Bronchial epithelial cell (primary cell): ENCODE data around the gene MRPS21. TPM values are rescaled to one million over a fixed set of nuclear protein-coding genes. Genes with fewer than 3 reads are reported as not detected.

ENCODE experiments used
- DNase-seq: peaks from one replicate; pipeline ENCODE4 v3.0.0-alpha.2; 2010; ENCODE audit warnings: low read depth
- FAIRE-seq: peaks from 2 replicates; lab custom pipeline; 2011; peaks lifted over from hg19 to GRCh38; lab: Jason Lieb, UNC
- H3K27me3 ChIP-seq: 2 replicates; pipeline ENCODE4 v1.5.1; 2011; ENCODE audit warnings: low read length; ENCODE audit not compliant: control insufficient read depth, insufficient read depth
- H3K36me3 ChIP-seq: 2 replicates; pipeline ENCODE4 v1.5.1; 2011; ENCODE audit warnings: low read length; ENCODE audit not compliant: control insufficient read depth, insufficient read depth
- H3K4me3 ChIP-seq: 2 replicates; pipeline ENCODE4 v1.5.1; 2011; ENCODE audit warnings: mild to moderate bottlenecking, low read depth, low read length, control low read depth
- CTCF ChIP-seq: IDR thresholded peaks from 2 replicates; pipeline ENCODE4 v1.5.1; 2011; ENCODE audit warnings: mild to moderate bottlenecking, moderate library complexity, low read length, control low read depth, inconsistent platforms; ENCODE audit not compliant: insufficient read depth, severe bottlenecking
- total RNA-seq: library from RNA; depleted of rRNA; stranded (reverse); fragments of >200 nt; gene quantifications from 2 replicates; pipeline ENCODE4 v1.2.1, GENCODE V29; 2014

Gene MRPS21
- total RNA-seq, 1 donor from 2014 or later: 49.5 TPM

- no peaks in the 10 kb centered on the region for H3K36me3 ChIP-seq
- no peak for FAIRE-seq
- DNase-seq: no peak
- no peak overlapping the region for H3K4me3 ChIP-seq
- H3K27me3 ChIP-seq: no peaks in the 10 kb centered on the region
- no peak for TF ChIP-seq CTCF
These were observed 20.4 kb upstream of the MRPS21 start for GRCh38 chr1:150273311-150273710.

DNA sequence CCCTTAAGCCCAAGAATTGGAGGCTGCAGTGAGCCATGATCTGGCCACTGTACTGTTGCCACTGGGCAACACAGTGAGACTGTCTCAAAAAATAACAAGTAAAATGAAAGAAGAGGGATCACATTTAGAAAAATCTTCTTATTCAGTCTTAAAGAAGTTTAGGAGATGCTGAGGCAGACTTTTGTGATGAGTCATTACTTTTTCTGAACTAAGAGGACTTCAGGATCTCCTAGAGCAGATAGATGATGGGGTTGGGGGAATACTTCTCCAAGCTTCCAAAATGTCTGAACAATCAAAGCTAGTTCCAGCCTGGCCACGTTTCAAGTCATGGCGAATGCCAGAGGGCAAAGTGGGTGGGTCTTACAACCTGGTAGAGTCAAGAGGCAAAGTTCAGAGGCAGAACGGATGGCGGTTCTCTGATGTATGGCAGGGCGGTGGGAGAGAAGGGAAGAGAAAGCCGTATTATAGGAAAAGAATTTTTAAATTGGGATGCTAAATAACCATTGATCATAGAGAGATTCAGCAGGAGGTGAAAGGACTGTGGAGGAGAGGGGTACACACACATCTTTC, 13.4 kb upstream of the MRPS21 start:
- DNase-seq: no peak
- no peak overlapping the region for H3K4me3 ChIP-seq
- H3K36me3 ChIP-seq: peaks cover 3% of the 10 kb centered on the region
- FAIRE-seq: no peak
- H3K27me3 ChIP-seq: no peaks in the 10 kb centered on the region
- no peak for TF ChIP-seq CTCF

GRCh38 chr1:150281221-150281757, 12.4 kb upstream of the MRPS21 start:
- H3K36me3 ChIP-seq: peaks cover 4% of the 10 kb centered on the region
- H3K27me3 ChIP-seq: no peaks in the 10 kb centered on the region
- peak; percentile 58 for DNase-seq
- TF ChIP-seq CTCF: peak; percentile 69
- FAIRE-seq: no peak
- peak overlapping the region; percentile 67 for H3K4me3 ChIP-seq

GRCh38 chr1:150281758-150282557, 11.7 kb upstream of the MRPS21 start, which contains the start of gene CIART:
Gene CIART, plus strand, starts transcription at chr1:150282554. Its CDS starts 714 bp downstream, at chr1:150283268.
- TF ChIP-seq CTCF: no peak
- peak; percentile 90 for FAIRE-seq
- H3K27me3 ChIP-seq: no peaks in the 10 kb centered on the region

GRCh38 chr1:150282558-150282958, 11.1 kb upstream of the MRPS21 start:
- DNase-seq (no peak), FAIRE-seq (no peak)
- Histone ChIP-seq H3K4me3 (peak overlapping the region; percentile 67), H3K27me3 (no peaks in the 10 kb centered on the region), H3K36me3 (peaks cover 5% of the 10 kb centered on the region)
- TF ChIP-seq CTCF: no peak

More at GRCh38 chr1:150281758-150282557, 11.7 kb upstream of the MRPS21 start, which contains the start of gene CIART:
- peak; percentile 96 for DNase-seq
- Histone ChIP-seq H3K4me3 (peak within 1 kb of the TSS; percentile 67), H3K36me3 (peaks cover 5% of the 10 kb centered on the region)
